ENCODE measurements around the gene CIAO2B. TPM values are rescaled to one million over a fixed set of nuclear protein-coding genes. Genes with fewer than 3 reads are reported as not detected.
"Not testable (repeated sequence)": the region's sequence is repeated elsewhere in the genome, so short reads cannot be mapped to it uniquely, and the experiment has no call there.

The CIAO2B gene
- total RNA-seq, 1 donor from 2014 or later: 156 TPM

- Histone ChIP-seq H3K27me3 (ENCODE audit: control insufficient read depth, insufficient read depth, low read length) (peaks cover 17% of the 10 kb centered on the region), H3K36me3 (ENCODE audit: control insufficient read depth, insufficient read depth, low read length) (no peaks in the 10 kb centered on the region), H3K4me3 (ENCODE audit: low read depth, low read length) (peak overlapping the region; percentile 15)
- TF ChIP-seq CTCF (IDR thresholded peaks at IDR 0.05; ENCODE audit: insufficient read depth, low read length, poor library complexity, severe bottlenecking): peak; percentile 82
- no peak for DNase-seq (ENCODE audit: low read depth)
Measured at GRCh38 chr16:66947302-66948065, 13.3 kb upstream of the CIAO2B start.

GRCh38 chr16:66946974-66947301 is 12.7 kb upstream of the CIAO2B start:
- no peak for TF ChIP-seq CTCF (IDR thresholded peaks at IDR 0.05; ENCODE audit: insufficient read depth, low read length, poor library complexity, severe bottlenecking)
- Histone ChIP-seq H3K4me3 (ENCODE audit: low read depth, low read length) (no peak overlapping the region), H3K36me3 (ENCODE audit: control insufficient read depth, insufficient read depth, low read length) (no peaks in the 10 kb centered on the region), H3K27me3 (ENCODE audit: control insufficient read depth, insufficient read depth, low read length) (peaks cover 17% of the 10 kb centered on the region)
- no peak for DNase-seq (ENCODE audit: low read depth)

- peaks cover 17% of the 10 kb centered on the region for H3K27me3 ChIP-seq (ENCODE audit: control insufficient read depth, insufficient read depth, low read length)
- no peaks in the 10 kb centered on the region for H3K36me3 ChIP-seq (ENCODE audit: control insufficient read depth, insufficient read depth, low read length)
- H3K4me3 ChIP-seq (ENCODE audit: low read depth, low read length): no peak overlapping the region
- DNase-seq (ENCODE audit: low read depth): no peak
- no peak for TF ChIP-seq CTCF (IDR thresholded peaks at IDR 0.05; ENCODE audit: insufficient read depth, low read length, poor library complexity, severe bottlenecking)
Measured at GRCh38 chr16:66946541-66946940, 12.3 kb upstream of the CIAO2B start.

GRCh38 chr16:66945939-66946338 is 11.7 kb upstream of the CIAO2B start:
- DNase-seq (ENCODE audit: low read depth): no peak
- H3K4me3 ChIP-seq (ENCODE audit: low read depth, low read length): no peak overlapping the region
- peaks cover 17% of the 10 kb centered on the region for H3K27me3 ChIP-seq (ENCODE audit: control insufficient read depth, insufficient read depth, low read length)
- TF ChIP-seq CTCF (IDR thresholded peaks at IDR 0.05; ENCODE audit: insufficient read depth, low read length, poor library complexity, severe bottlenecking): no peak
- no peaks in the 10 kb centered on the region for H3K36me3 ChIP-seq (ENCODE audit: control insufficient read depth, insufficient read depth, low read length)

GRCh38 chr16:66944971-66945370 is 10.8 kb upstream of the CIAO2B start:
- DNase-seq (ENCODE audit: low read depth); H3K36me3 ChIP-seq (ENCODE audit: control insufficient read depth, insufficient read depth, low read length); H3K4me3 ChIP-seq (ENCODE audit: low read depth, low read length): not testable (repeated sequence)
- H3K27me3 ChIP-seq (ENCODE audit: control insufficient read depth, insufficient read depth, low read length): peaks cover 18% of the 10 kb centered on the region

GRCh38 chr16:66944054-66944441 is 9.8 kb upstream of the CIAO2B start:
- Histone ChIP-seq H3K27me3 (ENCODE audit: control insufficient read depth, insufficient read depth, low read length) (peaks cover 12% of the 10 kb centered on the region), H3K4me3 (ENCODE audit: low read depth, low read length) (no peak overlapping the region), H3K36me3 (ENCODE audit: control insufficient read depth, insufficient read depth, low read length) (peaks cover 1% of the 10 kb centered on the region)
- DNase-seq (ENCODE audit: low read depth): no peak
- TF ChIP-seq CTCF (IDR thresholded peaks at IDR 0.05; ENCODE audit: insufficient read depth, low read length, poor library complexity, severe bottlenecking): no peak
